ENCODE measurements around the gene DUXA. TPM values are rescaled to one million over a fixed set of nuclear protein-coding genes. Genes with fewer than 3 reads are reported as not detected.

The DUXA gene
- total RNA-seq, 2 donors from 2014 or later = not detected

- Histone ChIP-seq H3K4me3 (peak overlapping the region; percentile 100), H3K4me1 (no peaks in the 10 kb centered on the region), H3K27me3 (no peaks in the 10 kb centered on the region), H3K9ac (ENCODE audit: low read depth in 2 of 2, low read length in 2 of 2) (peak overlapping the region; percentile 78 to 92), H3K9me3 (no peaks in the 10 kb centered on the region), H3K27ac (no peak overlapping the region), H3K36me3 (peaks cover 7% of the 10 kb centered on the region)
- intact Hi-C loops (cut with DNase I) = no loop called here
- DNase-seq = no peak
- no peak for TF ChIP-seq CTCF (IDR thresholded peaks at IDR 0.05)
These were observed 24.8 kb upstream of the DUXA start for GRCh38 chr19:57192077-57192420.

- Histone ChIP-seq H3K27me3 (no peaks in the 10 kb centered on the region), H3K27ac (peak within 1 kb of the TSS; percentile 77), H3K36me3 (peaks cover 7% of the 10 kb centered on the region), H3K4me3 (peak within 1 kb of the TSS; percentile 100), H3K4me1 (no peaks in the 10 kb centered on the region), H3K9ac (ENCODE audit: low read depth in 2 of 2, low read length in 2 of 2) (peak within 1 kb of the TSS; percentile 78 to 92), H3K9me3 (no peaks in the 10 kb centered on the region)
- TF ChIP-seq CTCF (IDR thresholded peaks at IDR 0.05) = no peak
- intact Hi-C loops (cut with DNase I) = no loop called here
- peak; percentile 92 for DNase-seq
These were observed 24.1 kb upstream of the DUXA start, which contains the start of gene ZNF264 for GRCh38 chr19:57191141-57192076. ZNF264 (plus strand) TSS chr19:57191500; CDS start chr19:57191914, 414 bp downstream.

GRCh38 chr19:57190301-57190700 is 23.0 kb upstream of the DUXA start:
- Histone ChIP-seq H3K27me3 (no peaks in the 10 kb centered on the region), H3K4me1 (no peaks in the 10 kb centered on the region), H3K27ac (no peak overlapping the region), H3K4me3 (no peak overlapping the region), H3K9ac (ENCODE audit: low read depth in 2 of 2, low read length in 2 of 2) (no peak overlapping the region), H3K9me3 (no peaks in the 10 kb centered on the region), H3K36me3 (peaks cover 7% of the 10 kb centered on the region)
- TF ChIP-seq CTCF (IDR thresholded peaks at IDR 0.05) = no peak
- DNase-seq = no peak
- intact Hi-C loops (cut with DNase I) = no loop called here

- intact Hi-C loops (cut with DNase I) = no loop called here
These were observed 4.3 kb upstream of the DUXA start for GRCh38 chr19:57171551-57172081.

GRCh38 chr19:57165846-57166245 is 1.4 kb downstream of the DUXA start:
- Histone ChIP-seq H3K4me1 (no peaks in the 10 kb centered on the region), H3K9ac (ENCODE audit: low read depth in 2 of 2, low read length in 2 of 2) (no peak overlapping the region), H3K4me3 (no peak overlapping the region), H3K27ac (no peak overlapping the region), H3K36me3 (no peaks in the 10 kb centered on the region), H3K27me3 (no peaks in the 10 kb centered on the region), H3K9me3 (no peaks in the 10 kb centered on the region)
- DNase-seq = no peak
- intact Hi-C loops (cut with DNase I) = no loop called here
- no peak for TF ChIP-seq CTCF (IDR thresholded peaks at IDR 0.05)

More at GRCh38 chr19:57171551-57172081, 4.3 kb upstream of the DUXA start:
- Histone ChIP-seq H3K36me3 (no peaks in the 10 kb centered on the region), H3K4me1 (no peaks in the 10 kb centered on the region), H3K27me3 (no peaks in the 10 kb centered on the region), H3K4me3 (no peak overlapping the region), H3K9ac (ENCODE audit: low read depth in 2 of 2, low read length in 2 of 2) (no peak overlapping the region), H3K9me3 (no peaks in the 10 kb centered on the region), H3K27ac (no peak overlapping the region)
- no peak for TF ChIP-seq CTCF (IDR thresholded peaks at IDR 0.05)
- peak; percentile 32 for DNase-seq

Data from colonic mucosa (tissue), 4 donors.